Fibroblast of upper back skin (primary cell): ENCODE measurements around the gene GRAMD4.

Experiments
- DNase-seq: peaks from one replicate; pipeline ENCODE4 v3.0.0-alpha.2; 2013

The GRAMD4 gene

GRCh38 chr22:46583571-46583970, 36.6 kb upstream of the GRAMD4 start:
- DNase-seq: no peak

GRCh38 chr22:46584081-46584921, 35.9 kb upstream of the GRAMD4 start:
- peak; percentile 68 for DNase-seq

DNA sequence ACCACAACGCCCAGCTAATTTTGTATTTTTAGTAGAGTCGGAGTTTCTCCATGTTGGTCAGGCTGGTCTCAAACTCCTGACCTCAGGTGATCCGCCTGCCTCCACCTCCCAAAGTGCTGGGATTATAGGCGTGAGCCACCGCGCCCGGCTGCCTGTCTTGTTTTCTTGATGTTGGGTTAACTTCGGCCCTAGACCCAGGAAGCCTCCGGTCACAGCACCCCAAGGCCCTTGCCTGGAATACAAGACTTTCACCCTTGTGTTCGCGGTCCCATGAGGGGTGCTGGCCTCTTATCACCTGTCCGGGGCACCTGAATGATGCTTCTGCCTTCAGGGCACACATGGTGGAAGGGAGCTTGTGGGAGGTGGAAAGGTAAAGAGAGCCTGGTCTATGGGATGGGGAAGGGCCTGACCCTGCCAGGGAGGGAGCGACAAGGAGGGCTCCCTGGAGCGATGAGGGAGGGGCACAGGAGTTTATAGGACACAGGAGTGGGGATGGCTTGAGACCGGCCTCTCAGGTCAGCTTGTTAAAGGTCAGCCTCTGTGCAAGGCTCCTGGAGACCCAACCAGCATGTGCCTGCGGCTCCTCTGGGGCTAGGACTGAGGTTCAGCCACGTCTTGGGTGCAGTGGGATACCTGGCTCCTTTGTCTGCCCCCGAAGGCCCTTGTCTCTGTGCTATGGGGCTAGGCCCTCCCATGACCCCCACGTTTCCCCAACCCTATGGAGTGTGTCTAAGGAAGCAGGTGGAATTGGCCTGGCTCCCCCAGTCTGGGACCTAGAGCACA, 34.7 kb upstream of the GRAMD4 start:
- DNase-seq: no peak

DNA sequence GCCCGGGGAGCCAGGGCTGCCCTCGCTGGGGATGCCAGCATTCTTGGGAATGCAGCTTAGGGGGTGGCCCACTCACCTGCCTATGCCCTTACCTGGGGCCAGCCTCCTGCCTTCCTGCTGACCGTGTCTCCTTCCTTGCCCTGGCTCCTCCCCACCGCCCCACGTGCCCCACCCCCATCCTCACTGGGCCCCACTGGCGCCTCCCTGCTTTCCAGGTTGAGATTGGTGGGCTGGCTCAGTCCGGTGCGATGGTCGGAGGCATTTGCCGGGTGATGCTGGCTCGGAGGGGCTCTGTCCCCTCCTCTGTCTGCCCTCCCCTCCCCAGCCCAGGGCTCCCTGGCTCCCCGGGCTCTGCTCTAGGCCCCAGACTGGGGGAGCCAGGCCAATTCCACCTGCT, 34.1 kb upstream of the GRAMD4 start:
- no peak for DNase-seq

DNA sequence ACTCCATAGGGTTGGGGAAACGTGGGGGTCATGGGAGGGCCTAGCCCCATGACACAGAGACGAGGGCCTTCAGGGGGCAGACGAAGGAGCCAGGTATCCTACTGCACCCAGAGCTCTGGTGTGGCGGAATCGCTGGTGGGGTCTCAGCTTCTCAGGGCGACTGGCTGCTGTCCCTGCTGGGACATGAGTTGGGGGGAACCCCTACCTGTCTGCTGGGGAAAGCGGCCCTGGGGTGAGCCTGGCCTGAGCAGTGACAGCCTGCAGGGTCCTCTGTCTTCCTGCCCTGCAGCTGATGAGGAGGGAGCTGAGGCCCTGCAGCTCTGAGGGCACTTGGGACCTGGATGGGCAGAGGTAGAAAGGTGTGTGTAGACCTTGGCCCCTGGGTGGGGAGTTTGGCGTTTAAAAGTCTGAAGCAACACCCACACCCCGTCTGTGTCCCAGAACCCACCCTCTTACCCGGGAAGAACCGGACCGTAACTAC, 33.6 kb upstream of the GRAMD4 start:
- no peak for DNase-seq

- no peak for DNase-seq
These were observed 33.1 kb upstream of the GRAMD4 start for GRCh38 chr22:46587061-46587460.

GRCh38 chr22:46587492-46588278, 32.5 kb upstream of the GRAMD4 start:
- DNase-seq: no peak

DNA sequence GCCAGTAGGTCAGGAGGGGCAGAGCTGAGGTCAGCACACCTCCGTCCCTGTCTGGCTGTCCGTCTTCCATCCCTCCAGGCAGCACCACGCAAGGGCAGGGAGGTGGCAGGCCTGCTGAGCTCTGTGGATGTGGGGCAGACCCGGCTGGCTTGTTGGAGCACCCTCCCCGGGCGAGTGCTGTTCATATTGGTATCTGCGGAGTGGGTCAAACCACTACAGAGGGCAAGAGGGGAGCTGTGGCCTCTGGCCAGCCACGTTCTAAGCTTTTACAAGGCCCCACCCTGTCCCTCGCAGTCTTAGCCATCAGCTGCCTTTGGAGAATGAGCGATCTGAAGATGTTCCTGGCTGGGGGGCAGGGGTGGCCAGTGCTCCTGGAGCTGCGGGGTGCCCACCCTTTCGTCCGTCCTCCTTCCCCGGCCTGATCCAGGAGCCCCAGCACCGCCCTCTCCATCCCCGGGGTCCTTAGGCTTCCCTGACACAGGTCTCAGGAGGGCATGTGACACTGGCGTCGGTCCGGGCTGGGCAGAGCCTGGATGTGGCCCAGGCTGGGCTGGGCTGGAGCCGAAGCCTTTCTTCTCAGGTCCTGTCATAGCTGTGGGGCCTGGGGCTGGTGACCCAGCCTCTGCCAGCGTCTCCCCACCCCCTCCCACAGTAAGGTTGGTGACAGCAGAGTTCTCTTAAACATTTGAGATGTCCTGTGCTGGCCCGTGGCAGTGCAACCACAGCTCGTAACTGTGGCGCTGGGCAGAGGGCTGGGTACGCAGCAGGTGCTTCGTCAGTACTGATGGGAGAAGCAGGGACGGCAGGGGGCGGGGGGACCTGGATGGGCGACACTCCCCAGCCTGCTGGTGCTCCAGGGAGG, 31.7 kb upstream of the GRAMD4 start:
- no peak for DNase-seq

GRCh38 chr22:46589141-46589748, 30.9 kb upstream of the GRAMD4 start:
- no peak for DNase-seq

DNA sequence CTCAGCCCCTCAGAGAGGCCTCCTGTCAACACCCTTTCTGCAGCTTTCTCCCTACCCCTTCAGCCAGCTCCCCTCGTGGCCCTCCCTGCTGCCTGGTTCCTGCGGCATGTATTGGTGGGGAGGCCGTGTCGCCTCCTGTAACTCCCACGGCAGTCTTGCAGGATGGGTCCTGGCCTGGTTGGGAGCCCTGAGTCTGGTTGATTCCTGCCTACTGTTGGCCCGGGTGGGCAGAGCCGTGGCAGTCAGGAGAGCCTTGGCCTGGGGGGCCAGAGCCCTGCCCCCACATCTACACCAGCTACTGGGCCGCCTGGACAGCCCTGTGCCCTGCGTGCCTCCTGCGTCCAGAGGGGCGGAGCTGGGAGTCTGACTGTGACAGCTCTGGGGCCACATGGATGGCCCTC, 30.3 kb upstream of the GRAMD4 start:
- no peak for DNase-seq

DNA sequence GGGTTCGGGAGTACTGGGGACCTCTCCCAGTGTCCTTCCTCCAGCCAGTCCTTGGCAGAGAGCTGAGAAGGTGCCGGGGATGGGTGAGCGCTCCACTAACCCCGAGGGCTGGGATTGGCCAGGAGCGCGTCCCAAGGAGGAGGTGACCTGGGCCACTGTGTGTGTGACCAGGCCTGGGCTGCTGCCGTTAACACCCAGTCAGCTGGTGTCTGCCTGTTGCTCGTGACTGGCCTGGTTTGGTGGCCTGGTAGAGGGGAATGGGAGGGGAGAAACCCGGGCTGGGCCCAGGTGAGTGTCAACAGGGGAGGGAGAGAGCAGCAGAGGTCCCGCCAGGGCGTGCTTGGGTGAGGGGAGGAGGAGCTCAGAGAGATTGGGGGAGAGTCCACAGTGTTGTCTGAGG, 29.9 kb upstream of the GRAMD4 start:
- no peak for DNase-seq

DNA sequence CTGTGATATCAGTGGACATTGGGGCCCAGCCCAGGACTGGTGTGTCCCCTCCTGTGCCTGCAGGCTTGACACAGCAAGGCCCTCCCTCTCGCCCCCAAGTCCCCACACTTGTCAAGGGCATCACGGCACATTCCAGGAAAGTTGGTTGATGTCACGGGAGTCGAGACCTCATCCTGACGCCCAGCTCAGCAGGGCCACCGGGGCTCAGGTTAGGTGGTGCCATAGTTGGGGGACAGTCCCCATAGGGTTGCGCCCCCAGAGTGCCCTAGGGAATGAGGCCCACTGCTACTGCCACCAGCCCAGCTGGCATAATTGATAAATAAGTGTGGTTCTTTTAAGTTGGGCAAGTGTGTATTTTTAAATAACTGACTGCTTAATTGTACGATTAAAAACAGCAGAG, 28.3 kb upstream of the GRAMD4 start:
- DNase-seq: no peak

DNA sequence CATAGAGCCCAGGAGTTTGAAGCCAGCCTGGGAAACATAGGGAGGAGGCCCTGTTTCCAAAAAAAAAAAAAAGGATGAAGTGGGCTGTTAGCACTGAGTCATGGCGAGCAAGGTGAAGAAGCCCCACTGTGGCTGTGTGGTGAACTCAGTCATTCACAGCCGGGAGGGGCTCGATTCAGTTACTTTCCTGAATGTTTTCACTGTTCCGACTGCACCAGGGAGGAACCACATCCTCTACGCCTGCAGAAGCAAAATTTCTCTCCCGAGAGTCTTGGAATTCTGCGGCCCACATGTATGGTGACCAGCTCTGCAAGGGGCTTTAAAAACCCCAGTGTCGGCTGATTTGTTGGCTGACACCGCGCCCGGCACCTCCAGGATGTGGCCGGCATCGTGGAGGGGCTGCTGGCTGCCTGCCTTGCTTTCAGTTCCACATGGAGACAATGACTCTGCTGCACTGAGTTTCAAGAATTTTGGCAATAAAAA, 27.8 kb upstream of the GRAMD4 start:
- peak; percentile 96 for DNase-seq

DNA sequence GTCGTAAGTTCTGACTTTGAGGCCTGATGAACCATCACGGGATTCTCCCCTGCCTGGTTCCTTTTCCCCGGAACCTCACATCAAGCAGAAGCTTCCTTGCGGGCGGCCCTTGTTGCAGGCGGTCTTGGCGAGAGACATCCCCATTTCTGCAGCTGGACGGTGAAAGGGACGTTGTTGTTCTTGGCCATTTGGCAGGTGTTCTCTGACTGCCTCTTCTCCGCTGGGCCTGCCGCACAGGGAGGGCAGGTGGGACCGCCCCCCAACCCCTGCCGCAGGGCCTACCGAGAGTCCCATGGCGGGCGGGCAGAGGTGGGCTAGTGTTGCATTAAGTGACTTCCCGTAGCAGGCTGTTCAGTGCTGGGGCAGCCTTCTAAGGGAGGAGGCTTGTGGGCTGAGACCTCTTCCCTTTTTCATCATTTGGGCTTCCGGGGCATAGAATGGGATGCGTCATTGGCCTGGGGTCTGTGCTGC, 26.9 kb upstream of the GRAMD4 start:
- DNase-seq: no peak

GRCh38 chr22:46593996-46594946, 25.9 kb upstream of the GRAMD4 start:
- no peak for DNase-seq

DNA sequence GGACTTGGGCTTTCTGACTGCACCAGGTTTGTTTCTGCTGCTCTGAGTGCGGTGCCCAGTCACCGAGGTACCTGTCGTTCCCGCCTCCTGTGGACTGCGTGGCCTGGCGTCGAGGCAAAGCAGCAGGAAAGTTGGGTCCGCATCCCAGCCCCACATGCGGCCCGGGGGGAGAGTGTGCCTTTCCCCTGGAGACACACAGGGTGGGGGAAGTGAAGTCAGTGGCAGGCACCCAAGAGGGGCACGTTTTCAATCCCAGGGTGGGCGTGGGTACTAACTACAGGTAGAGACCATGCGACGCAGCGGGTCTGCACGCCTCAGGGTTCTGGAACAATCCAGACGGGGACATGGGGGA, 25.3 kb upstream of the GRAMD4 start:
- no peak for DNase-seq

- DNase-seq: no peak
These were observed 24.6 kb upstream of the GRAMD4 start for GRCh38 chr22:46595545-46595944.

DNA sequence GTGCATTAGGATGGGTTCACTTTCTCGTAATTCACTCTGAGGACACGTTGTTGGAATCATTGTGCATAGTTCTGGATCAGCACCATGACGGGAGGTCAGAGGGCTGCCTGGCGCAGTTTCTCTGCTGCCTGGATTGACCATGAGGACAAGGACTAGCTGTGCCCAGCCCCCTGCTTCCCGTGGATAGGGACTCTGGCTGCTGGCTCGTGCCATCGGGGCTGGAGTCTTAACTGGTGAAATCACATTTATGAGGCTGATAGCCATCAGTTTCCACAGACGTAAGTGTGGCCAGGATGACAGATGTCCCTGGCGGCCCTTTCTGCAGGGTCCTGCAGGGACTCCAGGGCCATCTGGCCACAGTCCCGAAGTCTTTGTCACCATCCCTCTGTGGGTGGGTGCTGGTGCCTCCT, 24.1 kb upstream of the GRAMD4 start:
- no peak for DNase-seq

DNA sequence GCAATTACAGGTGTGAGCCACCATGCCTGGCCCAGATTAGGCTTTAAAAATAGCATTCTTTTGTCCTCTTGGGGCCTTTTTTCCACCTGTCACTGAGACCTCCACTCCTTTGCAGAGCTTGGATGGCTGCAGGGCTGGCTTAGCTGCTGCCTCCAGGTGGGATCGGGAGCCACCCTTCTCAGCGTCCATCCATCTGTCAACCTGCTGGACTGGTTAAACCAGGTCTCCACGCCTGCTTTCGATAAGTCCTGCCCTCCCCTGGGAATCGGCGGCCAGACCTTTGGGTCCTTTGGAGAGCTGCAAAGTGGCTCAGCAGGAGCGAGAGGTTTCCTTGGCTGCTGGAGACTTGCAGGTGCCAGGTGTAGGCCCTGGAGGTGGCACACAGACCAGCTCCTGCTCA, 23.4 kb upstream of the GRAMD4 start:
- DNase-seq: no peak

DNA sequence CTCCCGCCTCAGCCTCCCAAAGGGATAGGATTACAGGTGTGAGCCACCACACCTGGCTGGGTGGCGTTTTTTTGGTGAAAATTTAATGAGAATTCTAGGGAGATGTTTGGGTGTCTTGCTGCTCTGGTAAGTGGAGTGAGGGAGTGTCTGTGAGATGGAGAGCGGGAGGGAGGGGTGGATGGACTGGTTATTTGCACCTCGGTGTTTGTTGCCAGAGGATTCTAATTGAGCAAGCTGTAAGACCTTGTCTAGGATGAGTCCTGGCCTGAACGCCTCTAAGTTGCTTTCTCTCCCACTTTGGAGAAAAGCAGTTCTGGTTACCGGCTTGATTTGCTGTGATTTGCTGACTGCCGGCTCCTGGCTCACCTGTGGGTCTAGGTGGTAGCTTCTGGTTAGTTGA, 22.0 kb upstream of the GRAMD4 start:
- no peak for DNase-seq
